ENCODE results near the gene PRSS21.

Gene PRSS21, protein sequence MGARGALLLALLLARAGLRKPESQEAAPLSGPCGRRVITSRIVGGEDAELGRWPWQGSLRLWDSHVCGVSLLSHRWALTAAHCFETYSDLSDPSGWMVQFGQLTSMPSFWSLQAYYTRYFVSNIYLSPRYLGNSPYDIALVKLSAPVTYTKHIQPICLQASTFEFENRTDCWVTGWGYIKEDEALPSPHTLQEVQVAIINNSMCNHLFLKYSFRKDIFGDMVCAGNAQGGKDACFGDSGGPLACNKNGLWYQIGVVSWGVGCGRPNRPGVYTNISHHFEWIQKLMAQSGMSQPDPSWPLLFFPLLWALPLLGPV

DNA sequence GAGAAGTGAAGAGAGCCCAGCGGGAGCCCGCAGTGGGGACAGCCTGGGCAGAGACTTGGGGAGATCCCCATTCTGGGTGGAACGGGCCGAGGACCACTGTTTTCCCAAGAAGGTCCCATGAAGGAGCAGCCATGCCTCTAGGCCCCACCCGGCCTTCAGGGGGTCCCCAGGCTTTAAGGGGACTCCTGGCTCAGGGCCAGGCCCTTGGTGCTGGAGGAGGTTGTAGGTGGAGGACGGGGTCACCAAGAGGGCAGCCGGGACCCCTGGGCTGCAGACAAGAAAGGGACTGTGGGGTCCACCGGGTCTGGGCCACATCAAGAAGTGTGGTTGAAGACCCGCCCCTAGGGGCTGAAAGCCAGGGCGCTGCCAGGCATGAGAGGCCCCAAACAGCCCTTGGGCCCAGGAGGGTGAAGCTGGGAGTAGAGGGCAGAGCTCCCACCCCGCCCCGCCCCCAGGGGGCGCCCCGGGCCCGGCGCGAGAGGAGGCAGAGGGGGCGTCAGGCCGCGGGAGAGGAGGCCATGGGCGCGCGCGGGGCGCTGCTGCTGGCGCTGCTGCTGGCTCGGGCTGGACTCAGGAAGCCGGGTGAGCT is at the start of gene PRSS21:
PRSS21 (plus strand) TSS at position 487 of the 589 bp plus-strand sequence; CDS start at position 519, 32 bp downstream.
- TF ChIP-seq, protein P1, sequence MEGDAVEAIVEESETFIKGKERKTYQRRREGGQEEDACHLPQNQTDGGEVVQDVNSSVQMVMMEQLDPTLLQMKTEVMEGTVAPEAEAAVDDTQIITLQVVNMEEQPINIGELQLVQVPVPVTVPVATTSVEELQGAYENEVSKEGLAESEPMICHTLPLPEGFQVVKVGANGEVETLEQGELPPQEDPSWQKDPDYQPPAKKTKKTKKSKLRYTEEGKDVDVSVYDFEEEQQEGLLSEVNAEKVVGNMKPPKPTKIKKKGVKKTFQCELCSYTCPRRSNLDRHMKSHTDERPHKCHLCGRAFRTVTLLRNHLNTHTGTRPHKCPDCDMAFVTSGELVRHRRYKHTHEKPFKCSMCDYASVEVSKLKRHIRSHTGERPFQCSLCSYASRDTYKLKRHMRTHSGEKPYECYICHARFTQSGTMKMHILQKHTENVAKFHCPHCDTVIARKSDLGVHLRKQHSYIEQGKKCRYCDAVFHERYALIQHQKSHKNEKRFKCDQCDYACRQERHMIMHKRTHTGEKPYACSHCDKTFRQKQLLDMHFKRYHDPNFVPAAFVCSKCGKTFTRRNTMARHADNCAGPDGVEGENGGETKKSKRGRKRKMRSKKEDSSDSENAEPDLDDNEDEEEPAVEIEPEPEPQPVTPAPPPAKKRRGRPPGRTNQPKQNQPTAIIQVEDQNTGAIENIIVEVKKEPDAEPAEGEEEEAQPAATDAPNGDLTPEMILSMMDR (IDR thresholded peaks at IDR 0.05; ENCODE audit: control insufficient read depth, insufficient read depth, low read depth, low read length, missing control alignments): no peak
- H3K4me3 ChIP-seq (ENCODE audit: control insufficient read depth, low read depth, low read length): no peak within 1 kb of the TSS
- no peak for DNase-seq (ENCODE audit: low read depth)

- TF ChIP-seq, protein P1 (IDR thresholded peaks at IDR 0.05; ENCODE audit: control insufficient read depth, insufficient read depth, low read depth, low read length, missing control alignments): no peak
- no peak for DNase-seq (ENCODE audit: low read depth)
- H3K4me3 ChIP-seq (ENCODE audit: control insufficient read depth, low read depth, low read length): no peak overlapping the region
Measured at GRCh38 chr16:2767891-2768290, 49.1 kb upstream of the PRSS21 start.

- no peak overlapping the region for H3K4me3 ChIP-seq (ENCODE audit: control insufficient read depth, low read depth, low read length)
- TF ChIP-seq, protein P1 (IDR thresholded peaks at IDR 0.05; ENCODE audit: control insufficient read depth, insufficient read depth, low read depth, low read length, missing control alignments): no peak
- DNase-seq (ENCODE audit: low read depth): no peak
Measured at GRCh38 chr16:2768403-2769089, 48.5 kb upstream of the PRSS21 start.

- H3K4me3 ChIP-seq (ENCODE audit: control insufficient read depth, low read depth, low read length): no peak overlapping the region
- TF ChIP-seq, protein P1 (IDR thresholded peaks at IDR 0.05; ENCODE audit: control insufficient read depth, insufficient read depth, low read depth, low read length, missing control alignments): no peak
- DNase-seq (ENCODE audit: low read depth): no peak
Measured at GRCh38 chr16:2769100-2769529, 47.9 kb upstream of the PRSS21 start.

DNA sequence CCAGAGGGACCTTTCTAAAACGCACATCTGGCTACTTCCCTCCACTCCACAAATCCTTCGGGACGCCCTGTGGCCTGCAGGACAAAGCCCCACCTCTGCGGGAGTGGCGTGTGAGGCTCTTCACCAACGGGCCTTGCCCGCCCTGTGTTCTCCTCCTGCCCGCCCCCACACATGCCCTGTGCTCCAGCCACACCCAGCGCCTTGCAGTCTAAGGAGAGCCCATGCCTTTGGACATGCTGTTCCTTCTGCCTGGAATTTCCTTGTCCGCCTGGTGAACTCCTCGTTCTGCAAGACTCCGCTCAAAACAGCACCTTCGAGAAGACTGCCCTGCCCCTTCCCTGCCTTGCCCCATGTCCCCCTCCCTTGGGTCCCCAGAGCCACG is 47.4 kb upstream of the PRSS21 start:
- DNase-seq (ENCODE audit: low read depth): no peak
- no peak overlapping the region for H3K4me3 ChIP-seq (ENCODE audit: control insufficient read depth, low read depth, low read length)
- TF ChIP-seq, protein P1 (IDR thresholded peaks at IDR 0.05; ENCODE audit: control insufficient read depth, insufficient read depth, low read depth, low read length, missing control alignments): no peak

DNA sequence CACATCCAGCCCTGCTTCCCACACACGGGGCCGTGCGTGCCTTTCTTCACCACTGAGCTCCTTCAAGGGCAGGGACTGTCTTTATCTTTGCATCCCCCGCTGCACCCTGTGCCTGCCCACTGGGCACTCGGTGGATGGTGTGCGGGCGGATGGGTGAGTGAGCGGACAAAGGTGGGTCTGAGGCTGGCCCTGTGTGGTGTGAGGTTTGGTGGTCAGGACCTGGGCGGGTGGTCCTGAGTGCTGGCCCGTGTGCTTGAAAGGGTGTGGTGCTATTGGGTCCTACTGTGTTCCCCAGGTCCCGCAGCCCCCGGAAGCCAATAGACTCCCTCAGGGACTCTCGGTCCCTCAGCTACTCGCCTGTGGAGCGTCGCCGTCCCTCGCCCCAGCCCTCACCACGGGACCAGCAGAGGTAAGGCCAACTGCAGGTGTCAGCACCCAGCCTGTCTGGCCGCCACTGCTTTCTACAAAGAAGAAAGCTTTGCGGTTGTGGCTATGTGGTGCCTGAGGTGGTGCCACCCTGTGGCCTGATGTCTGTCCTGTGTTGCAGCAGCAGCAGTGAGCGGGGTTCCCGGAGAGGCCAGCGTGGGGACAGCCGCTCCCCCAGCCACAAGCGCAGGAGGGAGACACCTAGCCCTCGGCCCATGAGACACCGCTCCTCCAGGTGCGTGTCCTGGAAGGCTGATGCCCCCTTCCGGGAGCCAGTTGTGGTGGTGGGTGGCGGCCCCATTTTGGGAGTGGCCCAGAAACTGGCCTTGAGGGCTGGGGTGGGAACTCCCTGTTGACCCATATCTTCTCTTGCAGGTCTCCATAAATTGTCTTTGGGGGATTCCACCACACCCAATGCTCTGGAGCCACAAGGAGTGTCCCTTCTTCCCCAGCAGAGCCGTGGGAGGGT is 46.7 kb upstream of the PRSS21 start:
- H3K4me3 ChIP-seq (ENCODE audit: control insufficient read depth, low read depth, low read length): no peak overlapping the region
- TF ChIP-seq, protein P1 (IDR thresholded peaks at IDR 0.05; ENCODE audit: control insufficient read depth, insufficient read depth, low read depth, low read length, missing control alignments): no peak
- no peak for DNase-seq (ENCODE audit: low read depth)
